Small intestine (tissue), 7 donors: ENCODE data around the gene CCDC91. TPM values are rescaled to one million over a fixed set of nuclear protein-coding genes. Genes with fewer than 3 reads are reported as not detected.
A peak's percentile ranks its signal among the peaks of the same experiment; 100 is the strongest.

ENCODE experiments used
- DNase-seq, 2 donors: peaks; one replicate each; pipeline versions ENCODE4 v3.0.0 to v3.0.0-alpha.2; 2013
- FAIRE-seq: peaks from 2 replicates; lab custom pipeline; 2012; peaks lifted over from hg19 to GRCh38; lab: Jason Lieb, UNC
- H3K27ac ChIP-seq, 3 donors: one replicate each; pipeline ENCODE4 v1.5.1; 2013; ENCODE audit warnings: low read length in 2 of 3, mild to moderate bottlenecking in 2 of 3, control low read depth in 1 of 3, inconsistent platforms in 1 of 3, low read depth in 1 of 3, moderate library complexity in 1 of 3
- H3K27me3 ChIP-seq, 3 donors: one replicate each; pipeline ENCODE4 v1.6.1; 2013; ENCODE audit warnings: low read length in 3 of 3, inconsistent platforms in 1 of 3; ENCODE audit not compliant: control insufficient read depth in 3 of 3, insufficient read depth in 3 of 3
- H3K36me3 ChIP-seq, 3 donors: one replicate each; pipeline ENCODE4 v1.6.1; 2013; ENCODE audit warnings: low read length in 3 of 3, inconsistent platforms in 1 of 3, low read depth in 1 of 3, mild to moderate bottlenecking in 1 of 3, moderate library complexity in 1 of 3; ENCODE audit not compliant: control insufficient read depth in 3 of 3, insufficient read depth in 2 of 3
- H3K4me1 ChIP-seq, 3 donors: one replicate each; pipeline ENCODE4 v1.6.1; 2013; ENCODE audit warnings: low read length in 2 of 3, inconsistent platforms in 1 of 3, low read depth in 1 of 3, mild to moderate bottlenecking in 1 of 3, moderate library complexity in 1 of 3; ENCODE audit not compliant: control insufficient read depth in 3 of 3, insufficient read depth in 2 of 3
- H3K4me3 ChIP-seq, 3 donors: one replicate each; pipeline ENCODE4 v1.5.1; 2013; ENCODE audit warnings: low read length in 3 of 3, control low read depth in 1 of 3, inconsistent platforms in 1 of 3, low read depth in 1 of 3, mild to moderate bottlenecking in 1 of 3, moderate library complexity in 1 of 3
- H3K9me3 ChIP-seq, 2 donors: one replicate each; pipeline ENCODE4 v1.6.1; 2013; ENCODE audit warnings: low read depth in 1 of 2, low read length in 1 of 2; ENCODE audit not compliant: control insufficient read depth in 2 of 2, insufficient read depth in 1 of 2
- WGBS, 3 donors: extraction: QIAGEN DNeasy Blood & Tissue Kit; methylation state at CpG; one replicate each; pipeline ENCODE4 v1.1.7; 2013; 5-methylcytosine and 5-hydroxymethylcytosine counted together
- polyA plus RNA-seq, 4 donors: library from polyadenylated mRNA; stranded (reverse) in 3 of 4; unstranded in 1 of 4; fragments of 200-250 nt in 3 of 4; fragments of 120-200 nt in 1 of 4; gene quantifications; one replicate each; pipeline versions ENCODE4 v1.2.1 to v1.2.3, GENCODE V29; 2013
- donor health status: healthy with polysubstance abuse.
- donor health status: control.
- donor health status: control.
- donor health status: Bipolar disorder and iron deficiency.
- donor health status: healthy.

CCDC91 gene
- polyA plus RNA-seq, 4 donors, result 12.5 to 20.2 (median 13.3) TPM

DNA sequence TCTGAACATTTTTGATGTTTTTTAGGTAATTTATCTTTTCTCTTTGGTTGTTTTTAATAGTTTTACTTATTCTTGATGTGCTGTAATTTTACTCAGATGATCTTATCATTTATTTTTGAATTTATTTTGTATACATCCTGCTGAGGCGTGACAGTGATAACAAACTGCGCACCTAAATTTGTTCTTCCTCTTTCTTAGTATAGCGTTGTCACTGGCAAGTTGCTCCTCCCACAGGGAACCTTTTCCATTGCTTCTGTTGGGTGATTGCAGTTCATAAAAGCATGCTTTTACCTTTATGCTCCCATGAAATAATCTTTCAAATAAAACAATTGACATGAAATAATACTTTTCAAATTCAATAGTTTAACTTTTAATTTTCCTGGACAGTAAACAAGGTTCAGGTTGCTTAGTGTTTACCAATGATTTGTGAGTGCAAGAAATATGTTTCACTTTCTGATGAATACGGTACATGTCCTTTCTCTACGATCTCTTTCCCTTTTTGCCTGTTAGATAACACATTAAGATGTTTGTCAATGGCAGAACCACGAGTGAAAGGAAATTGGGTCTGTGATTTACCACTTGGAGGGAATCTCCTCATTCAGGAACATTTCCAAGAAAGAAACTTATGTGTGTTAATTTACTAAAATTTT is 223.3 kb downstream of the CCDC91 start:
- WGBS, 3 donors, result 86 to 94% (median 89%) methylated on average over 6 of the region's 6 CpGs
- no peak for FAIRE-seq

DNA sequence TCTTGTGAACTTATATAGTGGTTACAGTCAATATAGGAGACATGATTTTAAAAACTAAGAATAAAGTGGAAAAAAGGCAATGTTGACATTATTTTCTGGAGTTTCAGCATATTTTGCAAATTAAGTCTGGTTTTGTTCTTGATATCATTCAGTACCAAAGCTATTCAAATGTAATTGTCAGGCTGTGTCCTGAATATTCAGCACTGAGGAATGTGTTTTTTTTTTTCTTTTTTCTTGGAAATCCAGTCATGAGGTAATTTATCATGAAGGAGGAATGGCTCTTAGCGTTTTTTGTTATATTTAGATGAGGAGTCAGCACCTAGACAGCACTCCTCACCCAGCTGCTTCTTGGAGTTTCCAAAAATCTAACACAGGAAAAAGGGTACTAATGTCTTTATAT is 225.5 kb downstream of the CCDC91 start:
- Histone ChIP-seq H3K27ac (no peak overlapping the region), H3K4me3 (no peak overlapping the region), H3K27me3 (no peaks in the 10 kb centered on the region), H3K9me3 (no peaks in the 10 kb centered on the region), H3K4me1 (no peaks in the 10 kb centered on the region), H3K36me3 (peaks cover 0 to 2% (median 0%) of the 10 kb centered on the region in 3 donors)
- DNase-seq, result no peak
- no peak for FAIRE-seq
- 35 to 63% (median 54%) methylated on average over 1 of the region's 1 CpG for WGBS, 3 donors

More for the DNA sequence above, 223.3 kb downstream of the CCDC91 start:
- Histone ChIP-seq H3K27me3 (no peaks in the 10 kb centered on the region), H3K4me3 (no peak overlapping the region), H3K27ac (no peak overlapping the region), H3K36me3 (peaks cover 0 to 2% (median 0%) of the 10 kb centered on the region in 3 donors), H3K4me1 (no peaks in the 10 kb centered on the region), H3K9me3 (no peaks in the 10 kb centered on the region)
- DNase-seq, result no peak

DNA sequence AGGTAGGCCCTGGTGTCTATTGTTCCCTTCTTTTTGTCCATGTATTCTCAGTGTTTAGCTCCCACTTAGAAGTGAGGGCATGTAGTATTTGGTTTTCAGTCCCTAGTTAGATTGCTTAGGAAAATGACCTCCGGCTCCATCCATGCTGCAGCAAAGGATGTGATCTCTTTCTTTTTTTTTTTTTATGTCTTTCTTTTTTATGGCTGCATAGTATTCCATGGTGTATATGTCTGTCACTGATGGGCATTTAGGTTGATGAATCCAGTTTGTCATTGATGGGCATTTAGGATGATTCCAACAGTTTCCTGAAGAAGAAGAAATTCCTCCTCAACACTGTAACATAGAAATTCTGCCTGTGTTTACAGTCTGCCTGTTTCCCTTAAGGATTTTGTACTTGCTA is 231.1 kb downstream of the CCDC91 start:
- Histone ChIP-seq H3K27ac (no peak overlapping the region), H3K4me1 (no peaks in the 10 kb centered on the region), H3K36me3 (no peaks in the 10 kb centered on the region), H3K27me3 (no peaks in the 10 kb centered on the region), H3K9me3 (no peaks in the 10 kb centered on the region), H3K4me3 (no peak overlapping the region)
- DNase-seq (no peak), FAIRE-seq (no peak)
- 94 to 100% (median 100%) methylated on average over 1 of the region's 1 CpG for WGBS, 3 donors

DNA sequence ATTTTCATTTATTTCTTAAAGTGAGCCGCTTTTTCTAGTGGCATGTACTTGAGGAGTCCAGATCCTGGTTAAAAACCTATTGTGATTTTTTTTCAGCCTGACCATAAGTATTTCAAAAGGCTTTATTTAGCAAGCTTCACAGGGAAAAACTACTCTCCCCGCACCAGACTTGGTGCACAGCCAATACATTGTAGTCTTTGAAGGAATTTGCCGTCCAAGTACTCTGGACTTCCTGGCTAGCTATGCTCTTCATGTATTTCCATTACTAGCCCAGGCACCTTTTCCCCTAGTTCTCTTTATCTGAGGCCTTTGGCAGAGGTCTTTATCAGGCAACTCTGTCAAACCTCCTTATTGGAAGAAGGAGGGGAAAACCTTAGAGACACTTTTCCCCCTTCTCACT is 234.7 kb downstream of the CCDC91 start:
- Histone ChIP-seq H3K27me3 (no peaks in the 10 kb centered on the region), H3K36me3 (no peaks in the 10 kb centered on the region), H3K9me3 (no peaks in the 10 kb centered on the region), H3K4me3 (no peak overlapping the region), H3K27ac (no peak overlapping the region), H3K4me1 (no peaks in the 10 kb centered on the region)
- FAIRE-seq, result no peak
- DNase-seq, result peak; percentile 12 to 44
- WGBS, 3 donors, result 49 to 52% (median 52%) methylated on average over 3 of the region's 3 CpGs

DNA sequence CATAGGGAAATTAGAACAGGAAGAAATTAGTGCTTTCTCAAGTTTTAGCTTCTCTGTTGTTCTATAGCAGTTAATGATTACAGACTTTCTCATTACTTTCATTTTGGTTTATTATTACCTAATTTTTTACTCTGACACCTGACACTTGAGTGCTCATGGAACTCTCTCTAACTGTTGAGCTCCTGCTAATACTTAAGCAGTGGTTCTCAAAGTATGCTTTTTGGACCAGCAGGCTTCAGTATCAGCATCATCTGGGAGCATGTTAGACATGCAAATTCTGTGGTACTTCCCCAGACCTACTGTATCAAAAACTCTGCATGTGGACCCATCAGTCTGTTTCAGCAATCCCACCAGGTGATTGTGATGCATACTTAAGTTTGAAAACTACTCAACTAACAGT is 235.3 kb downstream of the CCDC91 start:
- H3K27ac ChIP-seq, result no peak overlapping the region
- FAIRE-seq (no peak), DNase-seq (peak in 1 of 2 donors; percentile 4)
- no peaks in the 10 kb centered on the region for H3K4me1 ChIP-seq
- no peaks in the 10 kb centered on the region for H3K36me3 ChIP-seq
- H3K27me3 ChIP-seq, result no peaks in the 10 kb centered on the region
- no peaks in the 10 kb centered on the region for H3K9me3 ChIP-seq
- H3K4me3 ChIP-seq, result no peak overlapping the region

DNA sequence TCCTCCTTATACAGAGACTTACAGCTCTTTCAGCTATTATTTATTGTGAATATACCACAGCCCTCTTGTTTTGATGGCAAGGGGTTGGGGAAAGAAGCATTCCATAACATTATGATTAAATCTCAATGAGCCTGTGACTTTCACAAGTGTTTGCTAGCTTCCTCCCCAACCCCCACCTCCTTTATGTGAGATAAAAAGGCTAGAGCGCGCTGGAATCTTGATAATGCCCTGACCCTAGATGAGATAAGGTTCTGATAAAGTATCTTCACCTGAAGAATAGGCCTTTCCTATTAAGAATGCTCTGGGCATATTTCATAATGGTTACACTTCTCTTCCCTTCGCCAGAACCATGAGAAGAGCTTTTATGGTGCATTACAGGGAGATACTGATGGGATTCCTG is 236.8 kb downstream of the CCDC91 start:
- Histone ChIP-seq H3K9me3 (no peaks in the 10 kb centered on the region), H3K36me3 (peaks cover 0 to 2% (median 0%) of the 10 kb centered on the region in 3 donors), H3K4me1 (no peaks in the 10 kb centered on the region), H3K4me3 (no peak overlapping the region), H3K27ac (no peak overlapping the region), H3K27me3 (no peaks in the 10 kb centered on the region)
- DNase-seq, result no peak
- FAIRE-seq, result no peak
- WGBS, 3 donors, result 88 to 94% (median 90%) methylated on average over 3 of the region's 3 CpGs

DNA sequence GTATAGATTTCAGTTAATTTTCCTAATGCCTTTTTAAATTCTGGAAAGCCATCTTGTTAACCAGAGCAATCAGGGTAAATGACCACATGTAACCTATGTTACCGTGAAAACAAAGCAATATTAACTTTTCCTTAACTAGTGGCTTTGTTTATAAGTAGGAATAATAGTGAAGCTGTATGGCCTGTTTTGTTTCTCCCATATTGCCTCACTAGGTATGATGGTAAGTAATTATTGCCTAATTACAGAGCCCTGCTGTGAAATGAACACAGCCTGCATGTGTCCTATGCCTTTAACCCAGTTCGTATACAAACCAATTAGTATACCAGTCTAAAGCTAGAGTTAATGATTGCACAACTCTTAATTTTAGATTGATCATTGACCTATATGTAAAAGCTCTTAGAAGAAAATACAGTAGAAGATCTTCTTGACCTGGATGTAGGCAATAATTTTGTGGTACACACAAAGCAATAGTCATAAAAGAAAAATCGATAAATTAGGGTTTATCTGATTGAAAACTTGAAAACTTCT is 249.9 kb downstream of the CCDC91 start:
- Histone ChIP-seq H3K36me3 (no peaks in the 10 kb centered on the region), H3K4me3 (no peak overlapping the region), H3K9me3 (no peaks in the 10 kb centered on the region), H3K4me1 (no peaks in the 10 kb centered on the region), H3K27me3 (no peaks in the 10 kb centered on the region), H3K27ac (no peak overlapping the region)
- FAIRE-seq (no peak), DNase-seq (peak in 1 of 2 donors; percentile 34)
- WGBS, 3 donors, result 49 to 69% (median 59%) methylated on average over 3 of the region's 3 CpGs

DNA sequence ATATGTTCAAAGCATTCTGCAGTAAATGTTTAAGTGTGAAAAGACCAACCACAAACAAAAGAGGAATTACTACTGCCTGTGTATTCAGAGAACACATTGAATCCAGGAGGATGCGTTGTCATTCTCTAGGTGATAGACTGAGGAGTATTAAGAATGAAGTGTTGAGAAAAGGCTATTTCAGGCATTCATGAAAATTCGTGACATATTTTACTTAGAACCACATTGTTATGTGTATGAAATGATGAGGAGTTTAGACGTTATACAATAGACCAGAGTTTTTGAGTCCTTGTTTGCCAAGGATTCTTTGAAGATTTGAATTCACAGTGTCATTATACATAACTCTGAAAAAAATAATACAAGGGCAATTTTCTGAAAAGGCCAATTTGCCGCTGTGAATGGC is 251.8 kb downstream of the CCDC91 start:
- FAIRE-seq (no peak), DNase-seq (no peak)
- H3K27me3 ChIP-seq, result no peaks in the 10 kb centered on the region
- H3K9me3 ChIP-seq, result no peaks in the 10 kb centered on the region
- H3K4me3 ChIP-seq, result no peak overlapping the region
- 91 to 95% (median 93%) methylated on average over 4 of the region's 4 CpGs for WGBS, 3 donors
- no peak overlapping the region for H3K27ac ChIP-seq
- no peaks in the 10 kb centered on the region for H3K4me1 ChIP-seq
- no peaks in the 10 kb centered on the region for H3K36me3 ChIP-seq

DNA sequence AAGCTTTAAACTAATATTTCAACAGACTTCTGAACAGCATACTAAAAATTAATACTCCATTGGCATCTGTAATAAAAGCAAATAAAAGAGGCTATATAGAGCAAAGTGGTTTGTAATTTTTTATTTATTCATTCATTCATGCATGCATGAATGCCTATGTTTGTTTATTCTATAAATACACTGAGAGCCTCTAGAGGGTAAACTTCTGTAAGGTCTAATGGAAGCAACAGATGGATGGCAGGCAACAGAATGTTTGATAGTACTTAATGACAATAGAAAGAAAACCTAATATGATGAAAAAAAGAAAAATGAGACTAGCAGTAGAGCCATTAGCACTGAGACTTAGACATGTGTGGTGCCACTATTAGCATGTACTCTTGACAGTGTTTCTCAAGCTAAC is 253.1 kb downstream of the CCDC91 start:
- Histone ChIP-seq H3K4me3 (no peak overlapping the region), H3K36me3 (no peaks in the 10 kb centered on the region), H3K9me3 (no peaks in the 10 kb centered on the region), H3K4me1 (no peaks in the 10 kb centered on the region), H3K27ac (no peak overlapping the region), H3K27me3 (no peaks in the 10 kb centered on the region)
- FAIRE-seq (no peak), DNase-seq (no peak)
